AG04449 (cell line): Measurements from ENCODE around the gene TBCE.

Experiments
- CTCF ChIA-PET: fragments of 350-600 bp; formaldehyde crosslinking; extraction: SDS; loops from one replicate; lab custom pipeline; 2021; ENCODE audit warnings: antibody characterized with exemption; lab: Yijun Ruan, JAX
- POLR2A ChIA-PET: fragments of 400-600, 350-600 bp; formaldehyde crosslinking; extraction: SDS; loops from one replicate; lab custom pipeline; 2020; ENCODE audit warnings: antibody characterized with exemption, inconsistent platforms; lab: Yijun Ruan, JAX
- DNase-seq: peaks from one replicate; pipeline ENCODE4 v3.0.0-alpha.2; 2010; ENCODE audit warnings: low read depth, low spot score
- H3K4me3 ChIP-seq: 2 replicates; pipeline ENCODE4 v1.5.1; 2011; ENCODE audit warnings: low read depth, mild to moderate bottlenecking, control low read depth, low read length
- TF ChIP-seq, protein P1 (sequence below): IDR thresholded peaks from one replicate; pipeline ENCODE4 v1.5.1; 2011; ENCODE audit warnings: mild to moderate bottlenecking, moderate library complexity, low read length, control low read depth, inconsistent platforms; ENCODE audit not compliant: insufficient read depth; ENCODE audit errors: missing control alignments

TBCE gene

DNA sequence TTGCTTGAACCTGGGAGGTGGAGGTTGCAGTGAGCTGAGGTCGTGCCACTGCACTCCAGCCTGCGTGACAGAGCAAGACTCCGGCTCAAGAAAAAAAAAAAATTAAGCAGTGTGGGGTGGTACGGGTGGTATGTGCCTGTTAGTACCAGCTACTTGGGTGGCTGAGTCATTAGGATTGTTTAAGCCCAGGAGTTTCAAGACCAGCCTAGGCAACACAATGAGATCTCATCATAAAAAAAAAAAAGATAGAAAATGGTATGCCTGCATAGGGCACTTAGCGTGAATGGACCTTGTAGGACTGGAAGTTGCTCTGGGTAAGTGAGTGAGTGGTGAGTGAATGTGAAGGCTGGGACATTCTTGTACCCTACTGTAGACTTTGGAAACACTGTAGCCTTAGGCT lies 37.0 kb downstream of the TBCE start:
- no peak for DNase-seq
- ChIA-PET CTCF (interaction anchor here (6.6 kb wide), 1 partner anchor 12 kb away, joined by 52 read pairs; no protein-coding TSS in a partner anchor), POLR2A (interaction anchor here (0.8 kb wide), 1 partner anchor 37 kb away, joined by 3 read pairs; the partner anchor contains the start of gene TBCE)
- TF ChIP-seq, protein P1, sequence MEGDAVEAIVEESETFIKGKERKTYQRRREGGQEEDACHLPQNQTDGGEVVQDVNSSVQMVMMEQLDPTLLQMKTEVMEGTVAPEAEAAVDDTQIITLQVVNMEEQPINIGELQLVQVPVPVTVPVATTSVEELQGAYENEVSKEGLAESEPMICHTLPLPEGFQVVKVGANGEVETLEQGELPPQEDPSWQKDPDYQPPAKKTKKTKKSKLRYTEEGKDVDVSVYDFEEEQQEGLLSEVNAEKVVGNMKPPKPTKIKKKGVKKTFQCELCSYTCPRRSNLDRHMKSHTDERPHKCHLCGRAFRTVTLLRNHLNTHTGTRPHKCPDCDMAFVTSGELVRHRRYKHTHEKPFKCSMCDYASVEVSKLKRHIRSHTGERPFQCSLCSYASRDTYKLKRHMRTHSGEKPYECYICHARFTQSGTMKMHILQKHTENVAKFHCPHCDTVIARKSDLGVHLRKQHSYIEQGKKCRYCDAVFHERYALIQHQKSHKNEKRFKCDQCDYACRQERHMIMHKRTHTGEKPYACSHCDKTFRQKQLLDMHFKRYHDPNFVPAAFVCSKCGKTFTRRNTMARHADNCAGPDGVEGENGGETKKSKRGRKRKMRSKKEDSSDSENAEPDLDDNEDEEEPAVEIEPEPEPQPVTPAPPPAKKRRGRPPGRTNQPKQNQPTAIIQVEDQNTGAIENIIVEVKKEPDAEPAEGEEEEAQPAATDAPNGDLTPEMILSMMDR = no peak
- no peak overlapping the region for H3K4me3 ChIP-seq

DNA sequence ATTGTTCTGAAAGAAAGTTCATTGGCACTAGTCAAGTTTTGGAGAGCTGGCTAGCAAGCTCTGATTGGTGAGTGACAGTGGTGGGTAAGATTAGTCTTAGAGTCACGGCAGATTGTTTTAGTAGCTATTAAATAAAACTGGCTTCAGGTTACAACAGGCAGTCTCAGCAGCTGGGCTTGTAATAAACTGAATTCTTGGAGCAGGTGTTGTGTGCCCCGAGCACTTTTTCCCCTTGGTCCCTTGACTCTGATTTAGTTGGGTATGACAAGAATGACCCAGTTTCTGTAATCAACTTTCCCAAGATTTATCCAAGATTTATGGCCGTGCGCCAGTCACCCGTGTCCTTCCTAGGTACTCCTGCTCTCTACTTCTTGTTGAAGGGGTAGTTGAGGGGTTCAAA lies 40.2 kb downstream of the TBCE start:
- TF ChIP-seq, protein P1 = no peak
- CTCF ChIA-PET = interaction anchor here (1.1 to 6.6 kb wide), 2 partner anchors 8 to 27 kb away, joined by 3 to 52 read pairs; no protein-coding TSS in a partner anchor

DNA sequence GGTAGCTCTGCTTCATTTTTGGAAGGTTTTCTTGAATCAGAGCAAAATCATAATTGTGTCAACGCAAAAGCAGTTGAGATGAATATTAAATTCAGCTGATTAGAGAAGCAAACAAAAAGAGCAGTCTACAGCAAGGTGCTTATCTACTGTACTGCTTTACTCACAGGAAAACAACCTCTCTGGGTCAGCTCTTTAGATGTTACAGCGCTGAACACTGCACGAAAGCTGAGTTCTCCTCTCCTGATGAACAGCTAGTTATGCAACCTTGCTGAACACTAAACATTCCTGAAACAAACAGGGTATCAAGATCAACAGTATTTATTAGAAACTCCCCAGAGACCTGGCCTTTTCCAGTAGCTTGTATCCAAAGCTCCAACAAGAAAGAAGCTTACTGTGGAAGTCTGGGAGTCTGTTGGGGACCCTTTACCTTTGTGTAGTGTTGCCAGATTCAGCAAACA lies 41.3 kb downstream of the TBCE start:
- TF ChIP-seq, protein P1 = no peak
- ChIA-PET POLR2A (interaction anchor here (1.3 kb wide), 1 partner anchor 11 kb away, joined by 6 read pairs; no protein-coding TSS in a partner anchor), CTCF (interaction anchor here (0.6 to 1.7 kb wide), 2 partner anchors 8 to 384 kb away, joined by 4 to 5 read pairs; no protein-coding TSS in a partner anchor)
- no peak overlapping the region for H3K4me3 ChIP-seq
- no peak for DNase-seq

More for the DNA sequence above, 40.2 kb downstream of the TBCE start:
- no peak for DNase-seq
- POLR2A ChIA-PET = no interaction called here
- no peak overlapping the region for H3K4me3 ChIP-seq

DNA sequence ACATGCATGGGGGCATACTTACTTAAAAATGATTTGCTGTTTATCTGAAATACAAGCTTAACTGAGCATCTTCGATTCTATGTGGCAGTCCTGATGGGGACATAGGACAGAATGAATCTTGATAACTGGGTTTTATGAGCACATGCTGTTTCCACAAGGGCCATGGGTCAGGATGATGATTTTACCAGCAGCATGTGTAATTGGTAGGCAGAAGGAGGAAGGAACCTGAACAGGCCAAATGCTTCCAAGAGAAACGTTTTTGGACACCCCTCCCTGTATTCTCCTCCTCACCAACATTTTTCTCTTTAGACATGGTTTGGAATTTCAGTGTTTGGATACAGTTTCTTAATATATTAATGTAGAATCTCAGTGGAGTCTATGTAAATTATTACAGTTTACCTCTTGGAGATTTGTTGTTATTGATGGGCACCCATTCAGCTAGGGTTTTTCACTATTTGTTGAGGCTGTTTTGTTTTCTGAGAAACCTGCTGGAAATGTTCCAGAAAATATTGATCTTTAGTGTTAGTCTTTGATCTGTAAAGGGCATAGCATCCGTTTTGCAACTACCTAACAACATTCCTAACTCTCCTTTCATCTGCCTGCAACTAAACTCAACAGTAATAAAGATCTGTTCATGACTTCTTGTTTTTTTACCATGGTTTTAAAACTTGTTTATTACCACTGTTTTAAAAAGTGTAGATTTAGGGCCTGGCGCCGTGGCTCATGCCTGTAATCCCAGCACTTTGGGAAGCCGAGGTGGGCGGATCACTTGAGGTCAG lies 42.0 kb downstream of the TBCE start:
- TF ChIP-seq, protein P1 = no peak
- CTCF ChIA-PET = interaction anchor here (1.7 kb wide), 1 partner anchor 8 kb away, joined by 5 read pairs; no protein-coding TSS in a partner anchor
- no peak overlapping the region for H3K4me3 ChIP-seq
- DNase-seq = no peak
- POLR2A ChIA-PET = interaction anchor here (1.3 kb wide), 1 partner anchor 11 kb away, joined by 6 read pairs; no protein-coding TSS in a partner anchor

DNA sequence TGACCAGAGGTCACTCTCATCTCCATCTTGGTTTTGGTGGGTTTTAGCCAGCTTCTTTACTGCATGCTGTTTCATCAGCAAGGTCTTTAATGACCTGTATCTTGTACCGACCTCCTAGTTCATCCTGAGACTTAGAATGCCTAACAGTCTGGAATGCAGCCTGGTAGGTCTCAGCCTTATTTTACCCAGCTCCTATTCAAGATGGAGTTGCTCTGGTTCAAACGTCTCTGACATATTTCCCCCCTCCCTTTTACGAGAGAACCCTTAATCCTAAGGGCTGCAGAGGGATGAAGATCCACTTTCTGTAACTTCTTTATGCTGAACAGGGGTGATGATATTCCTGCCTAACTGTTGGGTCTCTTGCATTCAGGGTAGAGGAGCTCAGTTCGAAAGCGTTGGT lies 43.2 kb downstream of the TBCE start:
- no peak overlapping the region for H3K4me3 ChIP-seq
- TF ChIP-seq, protein P1 = no peak
- POLR2A ChIA-PET = no interaction called here
- no peak for DNase-seq
- CTCF ChIA-PET = interaction anchor here (0.9 kb wide), 1 partner anchor 10 kb away, joined by 3 read pairs; no protein-coding TSS in a partner anchor
